ENCODE measurements around the gene CBARP. TPM values are rescaled to one million over a fixed set of nuclear protein-coding genes. Genes with fewer than 3 reads are reported as not detected.

CBARP gene
- total and polyA plus RNA-seq, 9 of the 15 experiments (the other 6 are each of a cell fraction or from before 2014, with no cell fraction given), result 0.03 to 8.9 (median 1.2) TPM; not detected in 1

GRCh38 chr19:1182727-1183126 is 55.1 kb downstream of the CBARP start:
- Histone ChIP-seq H3K9me1 (ENCODE audit: control insufficient read depth, insufficient read depth, low read length) (no peaks in the 10 kb centered on the region), H3K4me2 (ENCODE audit: insufficient read depth, low read length) (no peak overlapping the region), H3K36me3 (ENCODE audit: control insufficient read depth, insufficient read depth, low read length) (no peaks in the 10 kb centered on the region), H4K20me1 (replicated peaks; ENCODE audit: control insufficient read depth, insufficient read depth, low read length) (no peaks in the 10 kb centered on the region), H3K9me3 (replicated peaks; ENCODE audit: control insufficient read depth, insufficient read depth, low read depth, low read length) (no peaks in the 10 kb centered on the region), H3K27ac (ENCODE audit: extremely low read depth, low read depth, low read length) (no peak overlapping the region), H2AFZ (ENCODE audit: low read depth, low read length) (no peak overlapping the region), H3K4me3 (no peak overlapping the region), H3K79me2 (ENCODE audit: control insufficient read depth, insufficient read depth, low read length) (no peaks in the 10 kb centered on the region), H3K27me3 (ENCODE audit: control insufficient read depth in 2 of 2, insufficient read depth in 2 of 2, low read length in 2 of 2) (no peaks in the 10 kb centered on the region), H3K4me1 (replicated peaks in 1 of 2; ENCODE audit: control insufficient read depth in 2 of 2, insufficient read depth in 2 of 2, low read length in 2 of 2) (peaks cover 5 to 23% of the 10 kb centered on the region in 2 experiments; a peak in 3 of 5 replicates), H3K9ac (ENCODE audit: insufficient read depth in 1 of 2, low read depth in 2 of 2, low read length in 2 of 2) (no peak overlapping the region)
- no TSS peak for BruUV-seq (replicated peaks)
- ATAC-seq, result no peak
- in situ Hi-C loops (cut with MboI) (no loop called here), intact Hi-C loops (cut with micrococcal nuclease) (no loop called here)
- no peak for FAIRE-seq
- no peak for DNase-seq (ENCODE audit: extremely low read depth in 1 of 4, low spot score in 3 of 4)
- WGBS (ENCODE audit: insufficient coverage, low coverage, missing lambda C conversion rate), result 87% methylated on average over 6 of the region's 11 CpGs
- no peak for TF ChIP-seq FOS (IDR thresholded peaks at IDR 0.05; ENCODE audit: extremely low read depth, insufficient read length)
- TF ChIP-seq E2F1 (CRISPR knock-in tag; IDR thresholded peaks at IDR 0.05), result no peak
- no peak for TF ChIP-seq ZNF583 (CRISPR knock-in tag; IDR thresholded peaks at IDR 0.05)
- TF ChIP-seq ZBTB12 (CRISPR knock-in tag; IDR thresholded peaks at IDR 0.05), result no peak
- no peak for TF ChIP-seq TEAD4 (IDR thresholded peaks at IDR 0.05; ENCODE audit: low read length)
- no peak for TF ChIP-seq TEAD4 (CRISPR knock-in tag; IDR thresholded peaks at IDR 0.05; ENCODE audit: borderline replicate concordance)
- no peak for TF ChIP-seq BCL6 (CRISPR knock-in tag; IDR thresholded peaks at IDR 0.05)
- TF ChIP-seq TAF1 (IDR thresholded peaks at IDR 0.05; ENCODE audit: control insufficient read depth, extremely low read depth, insufficient read depth, low read length, severe bottlenecking), result no peak
- no peak for TF ChIP-seq HBP1 (CRISPR knock-in tag; IDR thresholded peaks at IDR 0.05)
- TF ChIP-seq CREB3 (tag; conservative IDR thresholded peaks at IDR 0.05; ENCODE audit: low read depth), result no peak
- ChIA-PET POLR2A (interaction anchor here (0.7 to 1.3 kb wide), 4 partner anchors 10 to 100 kb away, joined by 3 to 4 read pairs (median 4); partner anchors contain the start of gene CIRBP), CTCF (ENCODE audit: low intra/inter-chr PET ratio) (no interaction called here)

Measured in K562 (cell line).